GM21528 (cell line): ENCODE results near the gene ATP11B.

Experiments
- ATAC-seq: cut with Tn5 transposase; IDR thresholded peaks from one replicate; pipeline ENCODE4 v1.9.1; 2021; ENCODE audit warnings: mild to moderate bottlenecking, moderate library complexity; ENCODE audit not compliant: unreplicated experiment, low FRiP score

Gene ATP11B

DNA sequence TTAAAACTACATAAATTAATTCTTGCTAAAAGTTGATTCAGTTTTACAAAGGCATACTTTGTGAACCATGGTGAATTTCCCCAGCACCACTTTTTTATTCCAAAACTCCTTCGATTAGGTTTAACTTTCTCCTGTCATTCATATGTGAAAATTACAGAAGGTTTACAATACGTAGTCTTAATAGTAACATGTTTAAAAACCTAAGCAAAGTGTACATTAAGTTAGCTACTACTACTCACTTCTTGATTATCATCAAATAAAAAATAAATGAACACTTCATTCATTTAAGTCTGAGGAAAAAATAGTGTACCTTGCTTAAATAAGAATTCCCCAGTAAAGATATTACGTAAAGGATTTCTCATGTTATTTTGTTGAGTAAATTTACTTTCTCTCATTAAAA lies 148.4 kb downstream of the ATP11B start:
- no peak for ATAC-seq

DNA sequence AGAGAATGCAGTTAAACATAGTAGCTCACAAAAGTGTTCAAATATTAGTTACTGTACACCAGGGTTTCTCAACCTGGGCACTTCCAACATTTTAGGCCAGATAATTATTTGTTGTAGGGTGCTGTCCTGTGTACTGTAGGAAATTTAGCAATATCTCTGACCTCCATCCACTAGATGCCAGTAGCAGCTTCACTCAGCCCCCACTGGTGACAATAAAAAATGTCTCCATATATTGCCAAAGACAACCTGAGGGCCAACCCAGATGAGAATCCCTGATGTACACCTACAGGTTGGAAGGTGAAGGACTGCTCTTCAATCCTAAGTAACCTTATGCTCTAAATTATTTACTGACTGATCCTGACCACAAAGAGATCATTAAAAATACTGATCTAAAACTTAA lies 154.6 kb downstream of the ATP11B start:
- ATAC-seq, result no peak

DNA sequence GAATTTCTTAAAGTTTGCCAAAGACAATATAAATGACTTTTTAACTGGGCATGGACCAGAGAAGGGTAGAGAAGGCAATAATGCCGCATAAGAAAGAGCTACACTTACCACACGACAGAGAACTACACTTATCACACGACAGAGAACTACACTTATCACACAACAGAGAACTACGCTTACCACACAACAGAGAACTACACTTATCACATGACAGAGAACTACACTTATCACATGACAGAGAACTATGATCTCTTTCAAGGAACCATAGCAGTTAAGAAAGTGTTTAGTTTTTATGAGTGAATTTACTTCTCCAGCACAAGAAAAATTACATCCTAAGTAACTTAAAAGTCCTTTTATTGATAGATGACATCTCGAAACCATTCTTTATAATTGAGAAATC lies 155.0 kb downstream of the ATP11B start:
- no peak for ATAC-seq

DNA sequence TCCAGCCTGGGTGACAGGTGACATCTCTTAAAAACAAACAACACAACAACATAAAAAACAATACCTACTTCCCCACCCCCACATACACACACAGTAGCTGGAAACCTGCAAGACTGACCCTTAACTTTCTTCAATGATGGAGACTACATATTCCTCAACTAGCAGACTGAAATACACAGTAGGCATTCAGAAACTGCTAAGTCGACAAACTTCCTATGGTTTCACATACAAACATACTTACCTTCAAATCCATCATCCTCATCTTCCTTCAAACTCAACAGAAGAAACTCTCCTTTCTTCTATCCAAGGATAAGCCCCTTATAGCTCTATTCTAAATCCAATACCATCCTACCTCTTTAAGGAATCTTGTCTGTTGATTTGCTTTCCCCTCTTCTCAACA lies 156.4 kb downstream of the ATP11B start:
- no peak for ATAC-seq

DNA sequence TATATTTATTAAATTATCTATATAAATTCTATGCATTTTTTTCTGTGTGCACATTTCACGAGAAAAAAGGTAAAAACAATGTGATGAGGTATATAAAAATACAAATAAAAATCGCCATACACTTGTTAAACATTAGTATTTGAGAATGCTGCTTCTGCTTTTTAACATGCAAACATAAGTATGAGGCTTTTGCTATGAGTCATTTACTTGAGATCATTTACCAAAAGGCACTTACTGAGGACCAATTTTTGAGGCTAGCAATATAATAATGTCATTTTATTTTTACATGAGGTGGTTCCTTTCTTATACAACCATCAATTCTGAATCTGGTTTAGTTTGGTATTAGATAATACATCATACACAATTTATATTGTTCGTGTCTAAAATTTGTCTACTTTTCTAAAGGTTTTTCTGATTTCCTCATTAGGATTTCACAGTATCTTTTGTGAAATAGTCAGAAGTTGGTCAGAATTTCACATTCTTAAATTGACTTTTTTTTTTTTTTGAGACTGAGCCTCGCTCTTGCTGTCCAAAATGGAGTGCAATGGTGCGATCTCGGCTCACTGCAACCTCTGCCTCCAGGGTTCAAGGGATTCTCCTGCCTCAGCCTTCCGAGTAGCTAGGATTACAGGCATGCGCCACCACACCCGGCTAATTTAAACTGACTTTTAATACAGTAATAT lies 161.4 kb downstream of the ATP11B start:
- peak; percentile 87 for ATAC-seq

DNA sequence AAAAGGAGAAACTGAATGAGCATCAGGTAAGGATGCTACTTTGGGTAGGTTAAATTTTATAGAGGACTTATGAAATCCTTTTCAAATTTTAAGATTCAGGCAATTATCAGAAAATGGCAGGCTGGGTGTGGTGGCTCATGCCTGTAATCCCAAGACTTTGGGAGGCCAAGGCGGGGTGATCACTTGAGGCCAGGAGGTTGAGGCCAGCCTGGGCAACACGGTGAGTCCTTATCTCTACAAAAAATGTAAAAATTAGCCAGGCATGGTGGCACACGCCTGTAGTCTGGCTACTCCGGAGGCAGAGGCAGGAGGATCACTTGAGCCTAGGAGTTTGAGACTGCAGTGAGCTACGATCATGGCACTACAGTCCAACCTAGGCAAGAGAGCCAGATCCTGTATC lies 163.9 kb downstream of the ATP11B start:
- no peak for ATAC-seq

DNA sequence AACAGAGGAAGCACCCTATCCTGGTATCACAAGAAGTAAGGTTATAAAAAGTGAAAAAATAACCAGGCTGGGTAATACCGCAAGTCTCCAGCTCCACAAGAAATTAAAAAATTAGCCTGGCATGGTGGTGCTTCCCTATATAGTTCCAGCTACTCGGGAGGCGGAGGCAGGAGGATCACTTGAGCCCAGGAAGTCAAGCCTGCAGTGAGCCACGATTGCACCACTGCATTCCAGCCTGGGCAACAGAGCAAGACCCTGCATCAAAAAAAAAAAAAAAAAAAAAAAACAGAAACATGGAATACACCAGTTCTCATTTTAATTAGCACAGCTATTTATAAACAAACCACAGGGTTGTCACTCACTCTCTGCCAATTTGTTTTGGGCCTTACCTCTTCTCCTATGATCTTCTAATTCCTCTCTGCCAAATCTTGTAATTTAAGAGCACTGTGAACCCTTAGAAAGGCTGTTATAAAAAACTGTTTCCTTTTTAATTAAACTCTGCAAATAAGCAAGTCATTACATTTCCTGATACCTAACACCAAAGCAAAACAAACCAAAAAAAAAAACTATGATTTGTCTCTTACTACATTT lies 164.5 kb downstream of the ATP11B start:
- ATAC-seq, result no peak

DNA sequence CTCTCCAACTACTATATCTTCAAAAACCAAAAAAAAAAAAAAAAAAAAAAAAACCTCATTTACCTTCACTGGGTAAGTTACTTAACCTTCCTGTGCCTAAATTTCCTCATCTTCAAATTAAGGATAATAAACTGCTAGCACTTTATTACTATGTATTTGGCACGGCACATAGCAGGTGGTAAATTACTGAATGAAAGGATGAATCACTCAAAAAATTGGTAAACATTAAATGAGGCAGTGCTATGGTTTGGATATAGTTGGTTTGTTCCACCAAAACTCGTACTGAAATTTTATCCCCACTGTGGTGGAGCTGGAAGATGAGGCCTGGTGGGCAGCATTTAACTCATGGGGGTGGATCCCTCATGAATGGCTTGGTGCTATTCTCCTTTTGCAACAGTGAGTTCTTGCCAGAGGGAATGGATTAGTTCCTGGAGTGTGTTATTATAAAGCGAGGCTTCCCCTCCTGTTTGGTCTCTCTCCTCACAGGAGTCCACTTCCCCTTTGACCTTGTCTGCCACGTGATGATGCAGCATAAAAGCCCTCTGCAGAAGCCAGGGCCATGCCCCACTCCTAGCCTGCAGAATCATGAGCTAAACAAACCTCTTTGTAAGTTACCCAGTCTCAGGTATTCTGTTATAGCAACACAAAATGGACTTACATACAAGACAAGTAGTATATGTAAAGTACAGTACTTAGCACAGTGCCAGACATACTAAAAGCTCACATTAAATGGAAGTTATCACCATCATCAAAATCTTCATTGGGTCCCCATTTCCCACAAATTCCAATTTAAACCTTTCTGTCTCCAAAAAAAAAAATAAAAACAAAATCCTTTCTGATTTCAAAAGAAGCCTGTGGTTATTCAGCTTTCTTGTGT lies 166.4 kb downstream of the ATP11B start:
- no peak for ATAC-seq

DNA sequence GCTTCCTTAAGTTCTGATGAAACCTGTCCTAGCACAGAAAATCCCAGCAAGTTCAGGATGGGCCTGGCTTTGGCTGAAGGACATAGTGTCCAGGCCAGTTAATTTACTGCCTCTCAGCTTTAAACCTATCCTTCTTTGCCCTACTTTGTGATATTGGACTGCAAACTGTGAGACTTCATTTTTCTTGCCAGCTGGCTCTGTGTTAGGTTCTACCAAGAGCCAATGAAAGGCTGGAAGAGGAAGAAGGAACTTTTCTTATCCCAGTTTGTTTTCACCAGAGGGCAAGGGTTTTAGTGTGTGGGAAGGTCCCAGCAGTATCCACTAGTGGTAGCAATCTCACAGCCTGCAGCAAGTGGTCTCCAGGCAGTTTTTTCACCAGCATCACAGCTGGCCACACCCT lies 168.9 kb downstream of the ATP11B start:
- no peak for ATAC-seq

DNA sequence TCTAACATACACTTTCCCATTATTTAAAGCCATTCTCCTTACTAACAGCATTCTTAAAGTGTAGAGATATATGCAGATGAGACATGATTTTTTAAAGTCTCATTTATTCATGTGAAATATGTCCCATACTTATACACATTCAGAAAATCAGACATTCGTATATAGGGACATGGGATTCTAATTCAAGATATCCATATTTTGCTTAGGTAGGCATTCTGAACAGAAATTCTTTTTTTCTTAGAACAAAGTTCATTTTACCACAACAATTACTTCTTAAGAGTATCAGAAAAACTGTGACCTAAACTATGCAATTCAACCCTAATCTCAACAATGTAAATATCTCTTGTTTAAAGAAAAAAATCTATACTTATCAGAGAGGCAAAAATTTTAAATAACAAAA lies 170.9 kb downstream of the ATP11B start:
- ATAC-seq, result no peak

DNA sequence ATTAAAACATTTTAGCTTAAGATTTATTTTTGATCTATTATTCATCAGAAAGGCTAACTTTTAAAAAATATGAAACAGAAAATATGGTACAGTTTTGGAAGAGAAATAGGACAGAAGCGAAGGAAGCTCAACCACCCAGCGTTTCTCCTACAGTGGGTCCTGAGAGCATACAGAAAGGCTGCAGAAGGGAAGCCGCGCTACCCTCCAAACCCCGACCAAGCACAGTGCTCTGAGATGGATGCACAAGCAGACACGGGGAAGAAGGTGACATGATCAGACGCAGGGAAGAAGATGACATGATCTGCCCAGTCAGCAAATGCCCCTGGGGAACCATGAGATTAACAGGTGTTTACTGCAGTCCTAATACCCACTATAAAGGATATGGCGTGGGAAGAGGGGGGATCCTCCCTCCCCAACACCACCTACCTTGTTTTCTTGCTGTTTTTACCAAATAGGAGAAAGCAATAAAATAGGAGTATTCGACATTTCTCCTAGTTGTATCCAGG lies 172.6 kb downstream of the ATP11B start:
- no peak for ATAC-seq

DNA sequence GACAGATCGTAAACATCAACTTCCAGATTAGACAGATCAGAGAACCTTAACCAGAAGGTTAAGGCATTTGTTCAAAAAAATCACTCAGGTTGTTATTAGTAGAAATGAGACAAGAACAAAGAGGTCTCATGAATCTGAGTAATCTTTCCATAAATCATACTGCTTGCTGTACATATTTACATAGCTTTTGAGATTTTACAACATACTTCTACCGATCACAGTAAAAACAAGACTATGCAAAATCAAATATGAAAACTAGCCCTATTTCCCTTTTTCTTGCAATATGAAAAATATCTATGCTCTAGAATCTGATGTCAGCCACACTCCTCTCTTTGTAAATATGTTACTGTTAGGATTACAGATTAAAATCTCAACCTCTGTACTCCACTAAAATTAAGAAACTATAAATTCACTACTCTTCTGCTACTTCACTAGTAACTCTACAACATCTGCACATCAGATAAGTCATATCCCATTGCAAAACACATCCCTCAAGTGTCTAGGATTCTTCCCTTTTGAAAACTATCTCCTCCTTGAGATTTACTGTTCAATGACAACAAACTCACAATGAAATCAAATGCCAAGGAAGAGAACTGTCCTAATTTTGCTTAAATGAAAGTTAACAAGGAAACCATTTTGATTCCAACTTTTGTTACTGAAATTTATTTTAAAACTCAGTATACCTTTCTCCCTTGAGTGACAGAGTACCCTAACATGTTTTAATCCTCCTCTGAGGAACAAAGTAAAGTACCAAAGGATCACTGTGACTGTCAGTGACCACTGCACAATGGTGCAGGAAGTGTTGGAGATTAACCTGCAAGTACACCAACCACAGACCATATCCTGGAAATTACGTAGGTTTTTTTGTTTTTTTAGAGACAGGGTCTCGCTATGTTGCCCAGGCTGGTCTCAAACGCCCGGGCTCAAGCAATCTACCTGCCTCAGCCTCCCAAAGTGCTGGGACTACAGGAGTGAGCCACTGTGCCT lies 174.2 kb downstream of the ATP11B start:
- peak; percentile 59 for ATAC-seq

DNA sequence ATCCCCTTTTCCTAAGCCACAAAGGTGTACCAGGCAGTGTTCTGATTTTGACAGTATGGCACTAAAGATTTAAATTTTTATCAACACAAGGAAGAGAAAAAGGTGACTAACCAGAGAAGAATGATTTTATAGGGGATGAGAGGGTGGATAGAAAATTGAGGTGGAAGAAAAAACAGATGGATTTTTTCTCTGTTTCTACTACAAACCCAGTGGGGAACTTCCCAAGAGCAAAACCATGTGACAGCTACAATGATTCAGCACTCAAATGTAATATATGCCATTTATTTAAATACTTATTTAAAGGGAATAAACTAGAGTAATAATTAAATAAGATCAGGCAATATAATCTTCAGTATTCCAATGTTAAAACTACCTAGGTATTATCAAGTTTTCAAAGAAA lies 176.0 kb downstream of the ATP11B start:
- no peak for ATAC-seq

DNA sequence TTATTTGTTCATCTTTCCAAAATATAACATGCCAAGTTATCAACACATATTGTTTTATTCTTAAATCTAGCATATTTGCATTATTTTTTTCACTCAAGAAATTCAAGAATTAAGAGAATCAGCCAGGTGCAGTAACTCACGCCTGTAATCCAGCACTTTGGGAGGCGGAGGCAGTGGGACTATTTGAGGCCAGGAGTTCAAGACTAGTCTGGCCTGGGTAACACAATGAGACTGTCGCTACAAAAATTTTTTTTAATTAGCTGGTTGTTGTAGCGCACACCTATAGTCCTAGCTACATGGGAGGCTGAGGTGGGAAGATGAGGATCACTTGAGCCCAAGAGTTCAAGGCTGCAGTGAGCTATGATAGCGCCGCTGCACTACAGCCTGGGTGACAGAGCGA lies 176.5 kb downstream of the ATP11B start:
- ATAC-seq, result no peak

DNA sequence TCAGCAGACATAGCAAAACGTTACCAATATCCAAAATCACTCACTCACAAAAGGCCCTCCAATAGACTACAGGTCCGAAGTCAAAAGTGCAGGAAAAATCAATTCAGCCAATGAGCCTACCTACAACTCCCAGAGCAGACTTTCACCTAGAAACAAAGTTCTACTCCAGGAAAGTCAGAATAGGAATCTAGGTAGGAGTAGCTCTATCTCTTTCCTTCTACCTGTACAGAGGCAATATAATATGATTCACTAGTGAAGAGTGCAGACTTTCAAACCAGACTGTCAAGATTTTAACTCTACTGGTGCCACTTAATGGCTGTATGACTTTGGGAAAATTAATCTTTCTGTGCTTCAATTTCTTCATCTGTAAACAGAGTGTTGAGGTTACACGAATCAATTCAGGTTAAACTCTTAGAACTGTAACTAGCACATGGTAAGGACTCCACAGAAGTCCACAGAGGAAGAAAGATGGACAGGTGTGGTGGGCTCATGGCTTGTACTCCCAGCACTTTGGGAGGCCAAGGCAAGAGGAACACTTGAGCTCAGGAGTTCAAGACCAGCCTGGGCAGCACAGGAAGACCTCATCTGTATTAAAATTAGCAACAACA lies 177.6 kb downstream of the ATP11B start:
- ATAC-seq, result no peak
